Measurements from ENCODE around the gene BCL2L14. TPM values are rescaled to one million over a fixed set of nuclear protein-coding genes. Genes with fewer than 3 reads are reported as not detected.
A peak's percentile ranks its signal among the peaks of the same experiment; 100 is the strongest.

Gene BCL2L14
- total and polyA plus RNA-seq, 2 of the 13 experiments (the other 11 are each of a cell fraction or from before 2014, with no cell fraction given), result 0.11 TPM; not detected in 1

GRCh38 chr12:12081836-12082497 lies 11.2 kb downstream of the BCL2L14 start:
- Histone ChIP-seq H3K9me3 (ENCODE audit: low read length) (no peaks in the 10 kb centered on the region), H3K9ac (ENCODE audit: insufficient read depth, low read depth, low read length) (peak overlapping the region; percentile 13; the same call in 1 of the 2 replicates), H3K4me2 (ENCODE audit: low read depth, low read length) (peak overlapping the region; percentile 89), H3K27me3 (ENCODE audit: control insufficient read depth in 1 of 2, insufficient read depth in 2 of 2, low read length in 2 of 2) (no peaks in the 10 kb centered on the region; a peak in 2 of 5 replicates), H3K4me3 (replicated peaks in 1 of 3; ENCODE audit: insufficient read depth in 1 of 3, low read depth in 2 of 3, low read length in 3 of 3) (peak overlapping the region; percentile 30 to 49 (median 38)), H2AFZ (ENCODE audit: low read length) (peak overlapping the region; percentile 75), H4K20me1 (ENCODE audit: insufficient read depth, low read length) (no peaks in the 10 kb centered on the region), H3K27ac (ENCODE audit: extremely low read length, insufficient read depth, low read length) (peak overlapping the region; percentile 49), H3K36me3 (replicated peaks in 1 of 2; ENCODE audit: control insufficient read depth in 1 of 2, insufficient read depth in 2 of 2, low read length in 2 of 2) (no peaks in the 10 kb centered on the region), H3K4me1 (ENCODE audit: insufficient read depth, low read length) (peaks cover 37% of the 10 kb centered on the region), H3K79me2 (ENCODE audit: insufficient read depth, low read length) (no peaks in the 10 kb centered on the region)
- in situ Hi-C loops (cut with HindIII; ENCODE audit: extremely low pct_ligation_motif_present, low pct_unique_long_range_greater_than_20kb) (loop anchor here (5.0 to 25.0 kb wide), 2 partner anchors 240 to 630 kb away; partner anchors contain the start of gene CDKN1B), intact Hi-C loops (cut with micrococcal nuclease; ENCODE audit: unreplicated experiment) (loop anchor here (1.0 to 5.0 kb wide), 4 partner anchors 185 to 622 kb away; partner anchors contain the start of gene LRP6)
- WGBS (ENCODE audit: low lambda C conversion rate), result 0% methylated on average over 2 of the region's 3 CpGs
- no TSS peak for BruUV-seq (replicated peaks)
- DNase-seq (ENCODE audit: low spot score), result peak; percentile 70
- peak; percentile 94 for ATAC-seq
- peak; percentile 37 for FAIRE-seq
- POLR2A ChIA-PET, result interaction anchor here (0.7 to 1.3 kb wide), 2 partner anchors 10 to 245 kb away, joined by 4 read pairs; no protein-coding TSS in a partner anchor
- CTCF ChIA-PET (ENCODE audit: low intra/inter-chr PET ratio, low total read pairs), result interaction anchor here (0.9 to 2.1 kb wide), 3 partner anchors 244 to 252 kb away, joined by 3 to 22 read pairs (median 4); no protein-coding TSS in a partner anchor
- peak; percentile 77 for TF ChIP-seq ZFX (CRISPR knock-in tag; IDR thresholded peaks at IDR 0.05; ENCODE audit: low read depth)
- TF ChIP-seq KDM3A (CRISPR knock-in tag; IDR thresholded peaks at IDR 0.05; ENCODE audit: low read depth), result no peak
- TF ChIP-seq MTA1 (CRISPR knock-in tag; IDR thresholded peaks at IDR 0.05; ENCODE audit: borderline replicate concordance), result no peak
- TF ChIP-seq ZFY (CRISPR knock-in tag; IDR thresholded peaks at IDR 0.05), result peak; percentile 42
- TF ChIP-seq MXD4 (CRISPR knock-in tag; IDR thresholded peaks at IDR 0.05), result no peak
- TF ChIP-seq JDP2 (CRISPR knock-in tag; IDR thresholded peaks at IDR 0.05; ENCODE audit: borderline replicate concordance), result no peak
- no peak for TF ChIP-seq MBNL3 (CRISPR knock-in tag; conservative IDR thresholded peaks at IDR 0.05)
- TF ChIP-seq DMTF1 (CRISPR knock-in tag; IDR thresholded peaks at IDR 0.05), result 0 out of 2 replicates have a peak, but pooled peaks have one; percentile 51
- TF ChIP-seq ZNF781 (CRISPR knock-in tag; IDR thresholded peaks at IDR 0.05; ENCODE audit: borderline replicate concordance, not compliant biosample characterization), result no peak
- no peak for TF ChIP-seq ZNF562 (CRISPR knock-in tag; IDR thresholded peaks at IDR 0.05; ENCODE audit: borderline replicate concordance)
- TF ChIP-seq ZNF772 (CRISPR knock-in tag; IDR thresholded peaks at IDR 0.05), result 0 out of 2 replicates have a peak, but pooled peaks have one; percentile 68
- TF ChIP-seq ZNF414 (CRISPR knock-in tag; IDR thresholded peaks at IDR 0.05), result no peak
- TF ChIP-seq ZNF142 (CRISPR knock-in tag; IDR thresholded peaks at IDR 0.05), result no peak
- no peak for TF ChIP-seq ZIK1 (CRISPR knock-in tag; IDR thresholded peaks at IDR 0.05; ENCODE audit: borderline replicate concordance, low read depth)
